K562 (cell line): ENCODE results near the gene ZNF17. TPM values are rescaled to one million over a fixed set of nuclear protein-coding genes. Genes with fewer than 3 reads are reported as not detected.
A peak's percentile ranks its signal among the peaks of the same experiment; 100 is the strongest.

ENCODE experiments used
- ATAC-seq: fragments of 200-7000 bp; cut with Tn5 transposase; 3 replicates; pipeline ENCODE4 v1.9.1; 2020; ENCODE audit warnings: moderate library complexity
- BruUV-seq: library from RNA; stranded (reverse); fragments of 400-500 nt; replicated peaks from 2 replicates; lab custom pipeline; 2021; lab: Mats Ljungman, UMichigan
- CTCF ChIA-PET: fragments of 300-600 bp; formaldehyde crosslinking; extraction: SDS; loops from one replicate; lab custom pipeline; 2021; ENCODE audit warnings: low intra/inter-chr PET ratio; lab: Yijun Ruan, JAX
- POLR2A ChIA-PET: fragments of 300-600, 350-650 bp; sonication (Branson Sonifier 250); formaldehyde crosslinking; extraction: SDS; loops from one replicate; lab custom pipeline; 2021; ENCODE audit warnings: antibody characterized with exemption, inconsistent platforms; lab: Yijun Ruan, JAX
- DNase-seq, 4 experiments: peaks; one replicate each; pipeline versions ENCODE4 v3.0.0 to v3.0.0-alpha.2; 2011 to 2018; ENCODE audit warnings: low spot score in 3 of 4, mixed read lengths in 3 of 4; ENCODE audit errors: extremely low read depth in 1 of 4
- FAIRE-seq: peaks from 2 replicates; lab custom pipeline; 2011; peaks lifted over from hg19 to GRCh38; lab: Jason Lieb, UNC
- H2AFZ ChIP-seq: 2 replicates; pipeline ENCODE4 v1.6.0; 2011; ENCODE audit warnings: low read depth, low read length, control low read depth, inconsistent platforms
- H3K27ac ChIP-seq: fragments of 200-600 bp; 3 replicates; pipeline ENCODE4 v1.8.0; 2011; ENCODE audit warnings: low read depth, mild to moderate bottlenecking, control low read depth, inconsistent platforms, low read length, moderate library complexity, mixed read lengths; ENCODE audit errors: extremely low read depth
- H3K27me3 ChIP-seq, 2 experiments: fragments of 300-600 bp in 1 of 2; 2 replicates in 1 of 2; 3 replicates in 1 of 2; pipeline versions ENCODE4 v1.6.0 to v1.8.0; 2011; ENCODE audit warnings: inconsistent platforms in 2 of 2, low read length in 2 of 2, mild to moderate bottlenecking in 1 of 2, mixed read lengths in 1 of 2, moderate library complexity in 1 of 2; ENCODE audit not compliant: control insufficient read depth in 2 of 2, insufficient read depth in 2 of 2
- H3K36me3 ChIP-seq: fragments of 300-600 bp; 3 replicates; pipeline ENCODE4 v1.8.0; 2011; ENCODE audit warnings: mild to moderate bottlenecking, low read length, inconsistent platforms; ENCODE audit not compliant: control insufficient read depth, insufficient read depth
- H3K4me1 ChIP-seq, 2 experiments: fragments of 200-600 bp in 1 of 2; replicated peaks in 1 of 2; 2 replicates in 1 of 2; 3 replicates in 1 of 2; pipeline versions ENCODE4 v1.5.1 to v1.8.0; 2011; ENCODE audit warnings: inconsistent platforms in 2 of 2, low read length in 2 of 2, mild to moderate bottlenecking in 1 of 2, mixed read lengths in 1 of 2, moderate library complexity in 1 of 2; ENCODE audit not compliant: control insufficient read depth in 2 of 2, insufficient read depth in 2 of 2
- H3K4me2 ChIP-seq: 2 replicates; pipeline ENCODE4 v1.6.1; 2011; ENCODE audit warnings: low read length, control low read depth, inconsistent platforms, mixed read lengths; ENCODE audit not compliant: insufficient read depth
- H3K4me3 ChIP-seq: fragments of 200-600 bp; sonication (generic), shearing (Covaris generic); 2 replicates; pipeline ENCODE4 v1.5.1; 2016; ENCODE audit warnings: control low read depth, inconsistent platforms
- H3K79me2 ChIP-seq: fragments of 200-600 bp; 3 replicates; pipeline ENCODE4 v1.8.0; 2011; ENCODE audit warnings: low read length, inconsistent platforms; ENCODE audit not compliant: control insufficient read depth, insufficient read depth
- H3K9ac ChIP-seq, 2 experiments: 2 replicates each; pipeline versions ENCODE4 v1.6.0 to v1.6.1; 2011; ENCODE audit warnings: low read depth in 2 of 2, low read length in 2 of 2, control low read depth in 1 of 2, inconsistent platforms in 1 of 2, mild to moderate bottlenecking in 1 of 2, mixed read lengths in 1 of 2; ENCODE audit not compliant: insufficient read depth in 1 of 2
- H3K9me1 ChIP-seq: one replicate; pipeline ENCODE4 v1.6.0; 2011; ENCODE audit warnings: inconsistent platforms, mild to moderate bottlenecking, low read length, moderate library complexity; ENCODE audit not compliant: control insufficient read depth, insufficient read depth
- H3K9me3 ChIP-seq: replicated peaks from 2 replicates; pipeline ENCODE4 v1.5.1; 2011; ENCODE audit warnings: low read depth, low read length, inconsistent platforms; ENCODE audit not compliant: control insufficient read depth, insufficient read depth
- H4K20me1 ChIP-seq: replicated peaks from 2 replicates; pipeline ENCODE4 v1.6.1; 2011; ENCODE audit warnings: low read length, inconsistent platforms, mixed read lengths; ENCODE audit not compliant: control insufficient read depth, insufficient read depth
- CBFA2T2 ChIP-seq: fragments of 450-650 bp; conservative IDR thresholded peaks from 2 replicates; pipeline ENCODE4 v1.6.1; 2017; ENCODE audit warnings: mild to moderate bottlenecking
- CBFA2T3 ChIP-seq: fragments of 450-650 bp; IDR thresholded peaks from 2 replicates; pipeline ENCODE4 v1.6.1; 2017
- GATAD2B ChIP-seq: fragments of 450-650 bp; IDR thresholded peaks from 2 replicates; pipeline ENCODE4 v1.6.1; 2017; ENCODE audit warnings: mild to moderate bottlenecking, borderline replicate concordance
- HDAC6 ChIP-seq: IDR thresholded peaks from 2 replicates; pipeline ENCODE4 v1.6.1; 2012; ENCODE audit warnings: low read depth, mild to moderate bottlenecking, control low read depth, inconsistent platforms, low read length, moderate library complexity
- HMG20A ChIP-seq: fragments of 450-650 bp; formaldehyde crosslinking; conservative IDR thresholded peaks from 2 replicates; pipeline ENCODE4 v1.4.0; 2020; ENCODE audit warnings: mild to moderate bottlenecking, mixed read lengths
- MBD2 ChIP-seq: sonication (generic); IDR thresholded peaks from 2 replicates; pipeline ENCODE4 v1.6.1; 2016; ENCODE audit warnings: low read depth, borderline replicate concordance
- MEF2A ChIP-seq: IDR thresholded peaks from 2 replicates; pipeline ENCODE4 v1.6.1; 2011; ENCODE audit warnings: low read depth, mild to moderate bottlenecking, low read length, moderate library complexity; ENCODE audit not compliant: control insufficient read depth
- MNT ChIP-seq, 2 experiments: fragments of 450-650 bp; conservative IDR thresholded peaks; 2 replicates each; pipeline ENCODE4 v1.6.1; 2017; ENCODE audit warnings: mild to moderate bottlenecking in 2 of 2, moderate library complexity in 2 of 2
- MXI1 ChIP-seq: IDR thresholded peaks from 2 replicates; pipeline ENCODE4 v1.6.1; 2011; ENCODE audit warnings: low read depth, mild to moderate bottlenecking, improper control_type of control experiment, low read length
- RCOR1 ChIP-seq, 2 experiments: IDR thresholded peaks; 2 replicates each; pipeline ENCODE4 v1.6.1; 2012; ENCODE audit warnings: low read depth in 2 of 2, low read length in 2 of 2, borderline replicate concordance in 1 of 2, improper control_type of control experiment in 1 of 2
- SMAD1 ChIP-seq: fragments of 150-350 bp; IDR thresholded peaks from 2 replicates; pipeline ENCODE4 v1.6.1; 2014; ENCODE audit warnings: low read length, low read depth; ENCODE audit not compliant: partially characterized antibody
- TFAP4 ChIP-seq: sonication (generic); formaldehyde crosslinking; IDR thresholded peaks from 2 replicates; pipeline ENCODE4 v1.8.0; 2022; ENCODE audit warnings: missing genetic modification reagents, mild to moderate bottlenecking, moderate library complexity, borderline replicate concordance
- ZFX ChIP-seq: sonication (generic); formaldehyde crosslinking; IDR thresholded peaks from 2 replicates; pipeline ENCODE4 v1.8.0; 2022; ENCODE audit warnings: mild to moderate bottlenecking, missing genetic modification reagents, moderate library complexity
- ZMIZ1 ChIP-seq, 2 experiments: fragments of 150-350 bp in 1 of 2; IDR thresholded peaks; 2 replicates each; pipeline ENCODE4 v1.6.1; 2012 to 2016; ENCODE audit warnings: low read depth in 2 of 2, low read length in 2 of 2, mild to moderate bottlenecking in 1 of 2, moderate library complexity in 1 of 2
- WGBS: fragments of 100-300 bp; shearing (Covaris generic); methylation state at CpG from one replicate; pipeline ENCODE4 v1.1.6; 2016; ENCODE audit warnings: low coverage, mixed read lengths; ENCODE audit not compliant: insufficient coverage; ENCODE audit errors: missing lambda C conversion rate; 5-methylcytosine and 5-hydroxymethylcytosine counted together
- in situ Hi-C: fragments of 300-500 bp; cut with MboI; formaldehyde crosslinking; loops from 4 replicates; pipeline ENCODE4 v1.15.0; 2018; ENCODE audit warnings: inconsistent platforms, mixed read lengths
- intact Hi-C: fragments of 100-400 bp; cut with micrococcal nuclease; formaldehyde crosslinking; loops from 2 replicates; pipeline ENCODE4 v1.14.2; 2022
- polyA plus RNA-seq, 8 experiments: library from polyadenylated mRNA; depleted of rRNA in 4 of 8; stranded (reverse) in 5 of 8; unstranded in 3 of 8; fragments of >200 nt; fragmentation: Nextera tagmentation in 2 of 8; fragmentation: Illumina TruSeq in 1 of 8; extraction: Ambion mirVana in 2 of 8; extraction: Trizol in 1 of 8; gene quantifications; 2 replicates each; pipeline versions ENCODE4 v1.2.1 to v1.2.3, GENCODE V29; 2011 to 2014; ENCODE audit warnings: inconsistent platforms in 1 of 8, missing spikeins in 1 of 8
- total RNA-seq, 7 experiments: library from RNA; depleted of rRNA in 6 of 7; stranded (reverse); fragments of >200 nt in 6 of 7; fragmentation: Illumina TruSeq in 2 of 7; extraction: Trizol in 2 of 7; gene quantifications; 2 replicates each; pipeline versions ENCODE4 v1.2.1 to v1.2.3, GENCODE V29; 2011 to 2021; ENCODE audit warnings: low replicate concordance in 1 of 7

The ZNF17 gene
- total and polyA plus RNA-seq, 9 of the 15 experiments (the other 6 are each of a cell fraction or from before 2014, with no cell fraction given), result 5.3 to 8.6 (median 6.5) TPM

- DNase-seq (peak in 2 of 4 experiments; percentile 59 to 73), FAIRE-seq (peak; percentile 55), ATAC-seq (peak; percentile 20)
- POLR2A ChIA-PET, result interaction anchor here (0.6 to 1.3 kb wide), 3 partner anchors 9 to 15 kb away, joined by 3 to 5 read pairs (median 3); no protein-coding TSS in a partner anchor
- H3K36me3 ChIP-seq, result peaks cover 17% of the 10 kb centered on the region; the same call in 2 of the 3 replicates
- CTCF ChIA-PET, result no interaction called here
- H3K9ac ChIP-seq, result peak overlapping the region; percentile 48 to 72; a peak in 1 of 4 replicates
- peaks cover 5 to 9% of the 10 kb centered on the region in 2 experiments; a peak in 3 of 5 replicates for H3K4me1 ChIP-seq
- H3K27me3 ChIP-seq, result no peaks in the 10 kb centered on the region
- BruUV-seq, result no TSS peak
- peak overlapping the region; percentile 78 for H3K4me3 ChIP-seq
- peak overlapping the region; percentile 88 for H3K4me2 ChIP-seq
- in situ Hi-C loops (no loop called here), intact Hi-C loops (no loop called here)
- WGBS, result 23% methylated on average over 1 of the region's 1 CpG
- no peaks in the 10 kb centered on the region for H3K9me1 ChIP-seq
- peaks cover 51% of the 10 kb centered on the region for H3K79me2 ChIP-seq
- no peak overlapping the region for H3K27ac ChIP-seq
- peaks cover 2% of the 10 kb centered on the region for H3K9me3 ChIP-seq
- no peak overlapping the region for H2AFZ ChIP-seq
- H4K20me1 ChIP-seq, result 0 out of 2 replicates have a peak, but pooled peaks cover 8% of the 10 kb centered on the region
- no peak for TF ChIP-seq SMAD1
- TF ChIP-seq MEF2A, result no peak
- TF ChIP-seq GATAD2B, result no peak
- no peak for TF ChIP-seq MBD2
- TF ChIP-seq ZMIZ1 (IDR thresholded peaks at IDR 0.05; ENCODE audit: low read depth in 2 of 2, low read length in 2 of 2), result no peak
- 0 out of 2 replicates have a peak, but pooled peaks have one; percentile 19 for TF ChIP-seq MXI1
- peak; percentile 43; the same call in 1 of the 2 replicates for TF ChIP-seq CBFA2T2
- no peak for TF ChIP-seq HMG20A
- peak; percentile 46 for TF ChIP-seq TFAP4
- 0 out of 4 replicates have a peak, but pooled peaks of 1 of the 2 experiments have one; percentile 15 for TF ChIP-seq MNT (conservative IDR thresholded peaks at IDR 0.05)
- TF ChIP-seq ZFX (CRISPR knock-in tag), result no peak
- peak in 1 of 2 experiments; percentile 54; a peak in 1 of 4 replicates for TF ChIP-seq RCOR1 (IDR thresholded peaks at IDR 0.05; ENCODE audit: borderline replicate concordance in 1 of 2, low read depth in 2 of 2, low read length in 2 of 2)
- no peak for TF ChIP-seq HDAC6
- TF ChIP-seq CBFA2T3, result peak; percentile 67
Measured at GRCh38 chr19:57436417-57436816, 25.5 kb downstream of the ZNF17 start.
